SK-N-SH treated with all-trans-retinoic acid at 6 μM for 48 hours (cell line): Measurements from ENCODE around the gene NKPD1.

Experiments used
- ATAC-seq: fragments of 200-7000 bp; cut with Tn5 transposase; 3 replicates; pipeline ENCODE4 v1.9.1; 2020; ENCODE audit warnings: mild to moderate bottlenecking, moderate library complexity
- ARNTL ChIP-seq: fragments of 450-650 bp; formaldehyde crosslinking; IDR thresholded peaks from 2 replicates; pipeline ENCODE4 v1.5.0; 2020; ENCODE audit warnings: low read depth, mild to moderate bottlenecking, moderate library complexity, borderline replicate concordance
- BACH2 ChIP-seq: fragments of 250-450 bp; sonication (Bioruptor Pico); IDR thresholded peaks from 2 replicates; pipeline ENCODE4 v1.9.0; 2021; ENCODE audit warnings: mild to moderate bottlenecking, borderline replicate concordance
- CSDC2 ChIP-seq: fragments of 250-450 bp; sonication (Bioruptor Pico); IDR thresholded peaks from 2 replicates; pipeline ENCODE4 v1.5.0; 2020; ENCODE audit warnings: mild to moderate bottlenecking, moderate library complexity
- ESRRG ChIP-seq: fragments of 250-450 bp; sonication (Bioruptor Pico); IDR thresholded peaks from 2 replicates; pipeline ENCODE4 v1.6.1; 2021; ENCODE audit warnings: mild to moderate bottlenecking
- GLIS3 ChIP-seq: fragments of 250-450 bp; sonication (Bioruptor Pico); IDR thresholded peaks from 2 replicates; pipeline ENCODE4 v1.5.0; 2020; ENCODE audit warnings: mild to moderate bottlenecking, moderate library complexity
- ISL1 ChIP-seq: fragments of 250-450 bp; sonication (Bioruptor Pico); IDR thresholded peaks from 2 replicates; pipeline ENCODE4 v2.1.2; 2022; ENCODE audit warnings: mild to moderate bottlenecking, moderate library complexity
- OSR1 ChIP-seq: fragments of 250-450 bp; sonication (Bioruptor Pico); IDR thresholded peaks from 2 replicates; pipeline ENCODE4 v1.8.0; 2022; ENCODE audit warnings: moderate library complexity, mild to moderate bottlenecking, inconsistent platforms
- PPARA ChIP-seq: fragments of 250-450 bp; sonication (Bioruptor Pico); IDR thresholded peaks from 2 replicates; pipeline ENCODE4 v1.5.0; 2020; ENCODE audit warnings: mild to moderate bottlenecking, borderline replicate concordance
- RARB ChIP-seq: fragments of 250-450 bp; sonication (Bioruptor Pico); IDR thresholded peaks from 2 replicates; pipeline ENCODE4 v1.8.0; 2021; ENCODE audit warnings: mild to moderate bottlenecking, moderate library complexity
- SNAI2 ChIP-seq: fragments of 250-450 bp; sonication (Bioruptor Pico); IDR thresholded peaks from 2 replicates; pipeline ENCODE4 v1.5.0; 2020; ENCODE audit warnings: mild to moderate bottlenecking, moderate library complexity
- TOX ChIP-seq: fragments of 250-450 bp; sonication (Bioruptor Pico); IDR thresholded peaks from 2 replicates; pipeline ENCODE4 v1.8.0; 2021; ENCODE audit warnings: mild to moderate bottlenecking, moderate library complexity, borderline replicate concordance
- ZC3H10 ChIP-seq: fragments of 250-450 bp; sonication (Bioruptor Pico); IDR thresholded peaks from 2 replicates; pipeline ENCODE4 v1.5.1; 2021; ENCODE audit warnings: mild to moderate bottlenecking, moderate library complexity
- ZFP3 ChIP-seq: fragments of 250-450 bp; sonication (Bioruptor Pico); IDR thresholded peaks from 2 replicates; pipeline ENCODE4 v1.5.0; 2020; ENCODE audit warnings: mild to moderate bottlenecking, moderate library complexity
- ZNF565 ChIP-seq: fragments of 450-650 bp; formaldehyde crosslinking; conservative IDR thresholded peaks from 2 replicates; pipeline ENCODE4 v1.5.0; 2020; ENCODE audit warnings: low read depth, mild to moderate bottlenecking, moderate library complexity
- ZNF70 ChIP-seq: fragments of 450-650 bp; formaldehyde crosslinking; IDR thresholded peaks from 2 replicates; pipeline ENCODE4 v1.5.0; 2020; ENCODE audit warnings: mild to moderate bottlenecking, moderate library complexity
- TF ChIP-seq, protein P1 (sequence below): fragments of 250-450 bp; sonication (Bioruptor Pico); IDR thresholded peaks from 2 replicates; pipeline ENCODE4 v1.5.1; 2021; ENCODE audit warnings: mild to moderate bottlenecking, moderate library complexity
- TF ChIP-seq, protein P2 (sequence below): fragments of 250-450 bp; sonication (Bioruptor Pico); IDR thresholded peaks from 2 replicates; pipeline ENCODE4 v1.8.0; 2020; ENCODE audit warnings: mild to moderate bottlenecking, moderate library complexity, borderline replicate concordance
- TF ChIP-seq, protein P3 (sequence below): fragments of 250-450 bp; sonication (Bioruptor Pico); IDR thresholded peaks from 2 replicates; pipeline ENCODE4 v1.8.0; 2021; ENCODE audit warnings: low read depth, mild to moderate bottlenecking, moderate library complexity, borderline replicate concordance
- TF ChIP-seq, protein P4 (sequence below): fragments of 250-450 bp; sonication (Bioruptor Pico); IDR thresholded peaks from 2 replicates; pipeline ENCODE4 v1.5.0; 2020; ENCODE audit warnings: mild to moderate bottlenecking, moderate library complexity

The NKPD1 gene

DNA sequence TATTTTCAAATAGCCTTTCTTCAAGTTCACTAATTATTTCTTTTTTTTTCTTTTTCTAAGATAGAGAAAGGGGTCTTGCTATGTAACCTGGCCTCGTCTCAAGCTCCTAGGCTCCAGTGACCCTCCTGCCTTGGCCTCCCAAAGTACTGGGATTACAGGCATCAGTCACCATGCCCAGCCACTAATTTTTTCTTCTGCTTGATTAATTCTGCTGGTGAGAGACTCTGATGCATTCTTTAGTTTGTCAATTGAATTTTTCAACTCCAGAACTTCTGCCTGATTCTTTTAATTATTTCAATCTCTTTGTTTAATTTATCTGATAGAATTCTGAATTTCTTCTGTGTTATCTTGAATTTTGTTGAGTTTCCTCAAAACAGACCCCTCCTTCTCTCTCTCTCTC lies 29.2 kb upstream of the NKPD1 start (continued):
- TF ChIP-seq, protein P1, sequence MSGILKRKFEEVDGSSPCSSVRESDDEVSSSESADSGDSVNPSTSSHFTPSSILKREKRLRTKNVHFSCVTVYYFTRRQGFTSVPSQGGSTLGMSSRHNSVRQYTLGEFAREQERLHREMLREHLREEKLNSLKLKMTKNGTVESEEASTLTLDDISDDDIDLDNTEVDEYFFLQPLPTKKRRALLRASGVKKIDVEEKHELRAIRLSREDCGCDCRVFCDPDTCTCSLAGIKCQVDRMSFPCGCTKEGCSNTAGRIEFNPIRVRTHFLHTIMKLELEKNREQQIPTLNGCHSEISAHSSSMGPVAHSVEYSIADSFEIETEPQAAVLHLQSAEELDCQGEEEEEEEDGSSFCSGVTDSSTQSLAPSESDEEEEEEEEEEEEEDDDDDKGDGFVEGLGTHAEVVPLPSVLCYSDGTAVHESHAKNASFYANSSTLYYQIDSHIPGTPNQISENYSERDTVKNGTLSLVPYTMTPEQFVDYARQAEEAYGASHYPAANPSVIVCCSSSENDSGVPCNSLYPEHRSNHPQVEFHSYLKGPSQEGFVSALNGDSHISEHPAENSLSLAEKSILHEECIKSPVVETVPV (CRISPR knock-in tag), result no peak
- TF ChIP-seq BACH2 (CRISPR knock-in tag), result no peak

DNA sequence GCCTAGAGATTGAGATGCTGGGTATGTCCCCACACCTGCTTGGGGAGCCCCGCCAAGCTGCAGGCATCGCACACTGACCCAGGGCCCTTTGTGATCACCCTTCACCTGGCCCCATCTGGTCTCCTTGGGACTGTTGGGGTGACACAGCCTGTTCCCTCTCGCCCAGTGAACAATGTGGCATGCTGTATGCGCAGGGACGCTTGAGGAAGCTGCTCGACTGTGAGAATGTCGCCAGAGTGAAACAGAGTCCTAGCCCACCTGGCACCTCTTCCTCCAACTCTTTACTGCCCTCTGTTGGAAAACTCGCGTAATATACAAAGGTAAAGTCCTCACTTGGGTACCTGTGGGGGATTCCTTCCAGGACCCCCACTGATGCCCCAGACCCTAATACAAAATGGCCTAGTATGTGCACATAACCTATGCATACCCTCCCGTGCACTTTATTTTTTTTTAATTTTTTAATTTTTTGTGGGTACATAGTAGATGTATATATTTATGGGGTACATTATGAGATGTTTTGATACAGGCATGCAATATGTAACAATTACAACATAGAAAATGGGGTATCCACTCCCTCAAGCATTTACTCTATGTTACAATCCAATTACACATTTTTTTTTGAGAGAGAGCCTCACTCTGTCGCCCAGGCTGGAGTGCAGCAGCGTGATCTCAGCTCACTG lies 26.8 kb upstream of the NKPD1 start:
- ATAC-seq, result peak; percentile 43; the same call in 2 of the 3 replicates

DNA sequence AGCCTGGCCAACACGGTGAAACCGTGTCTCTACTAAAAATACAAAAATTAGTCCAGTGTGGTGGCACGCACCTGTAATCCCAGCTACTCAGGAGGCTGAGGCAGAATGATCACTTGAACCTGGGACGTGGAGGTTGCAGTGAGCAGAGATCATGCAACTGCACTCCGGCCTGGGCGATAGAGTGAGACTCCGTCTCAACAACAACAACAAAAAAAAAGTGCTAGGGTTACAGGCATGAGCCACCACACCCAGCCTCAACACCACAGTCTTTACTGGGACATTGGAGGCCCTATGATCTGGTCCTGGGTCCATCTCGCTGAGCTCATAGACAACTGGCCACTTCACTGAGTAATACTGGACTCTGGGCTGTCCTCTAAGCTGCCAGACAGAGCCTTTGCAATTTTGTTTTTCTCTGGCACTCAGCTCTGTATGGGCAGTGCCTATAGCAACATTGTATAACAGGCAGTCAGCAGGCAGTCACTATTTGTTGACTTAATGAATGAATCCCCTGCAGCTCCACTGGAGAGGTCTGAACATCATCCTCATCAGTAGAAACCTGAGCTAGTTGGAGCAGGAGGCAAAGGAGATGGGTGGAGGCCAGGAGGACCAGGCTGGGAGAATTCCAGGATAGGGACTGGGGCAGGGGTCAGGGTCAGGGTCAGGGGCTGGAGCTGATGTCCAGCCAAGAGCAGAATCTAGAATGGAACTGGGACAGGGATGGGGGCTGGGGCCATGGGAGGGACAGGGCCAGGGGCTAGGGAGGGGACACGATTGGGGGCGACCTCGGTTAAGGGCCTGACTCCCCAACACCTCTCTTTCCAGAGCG lies 25.9 kb upstream of the NKPD1 start:
- no peak for TF ChIP-seq TOX
- no peak for TF ChIP-seq RARB
- no peak for TF ChIP-seq ZFP3
- TF ChIP-seq BACH2 (CRISPR knock-in tag), result no peak
- TF ChIP-seq, protein P2, sequence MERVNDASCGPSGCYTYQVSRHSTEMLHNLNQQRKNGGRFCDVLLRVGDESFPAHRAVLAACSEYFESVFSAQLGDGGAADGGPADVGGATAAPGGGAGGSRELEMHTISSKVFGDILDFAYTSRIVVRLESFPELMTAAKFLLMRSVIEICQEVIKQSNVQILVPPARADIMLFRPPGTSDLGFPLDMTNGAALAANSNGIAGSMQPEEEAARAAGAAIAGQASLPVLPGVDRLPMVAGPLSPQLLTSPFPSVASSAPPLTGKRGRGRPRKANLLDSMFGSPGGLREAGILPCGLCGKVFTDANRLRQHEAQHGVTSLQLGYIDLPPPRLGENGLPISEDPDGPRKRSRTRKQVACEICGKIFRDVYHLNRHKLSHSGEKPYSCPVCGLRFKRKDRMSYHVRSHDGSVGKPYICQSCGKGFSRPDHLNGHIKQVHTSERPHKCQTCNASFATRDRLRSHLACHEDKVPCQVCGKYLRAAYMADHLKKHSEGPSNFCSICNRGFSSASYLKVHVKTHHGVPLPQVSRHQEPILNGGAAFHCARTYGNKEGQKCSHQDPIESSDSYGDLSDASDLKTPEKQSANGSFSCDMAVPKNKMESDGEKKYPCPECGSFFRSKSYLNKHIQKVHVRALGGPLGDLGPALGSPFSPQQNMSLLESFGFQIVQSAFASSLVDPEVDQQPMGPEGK (CRISPR knock-in tag), result no peak
- TF ChIP-seq PPARA (CRISPR knock-in tag), result no peak
- TF ChIP-seq CSDC2 (CRISPR knock-in tag), result no peak
- TF ChIP-seq, protein P1 (CRISPR knock-in tag), result no peak
- TF ChIP-seq ZNF565 (CRISPR knock-in tag), result no peak
- TF ChIP-seq ESRRG, result no peak
- TF ChIP-seq ISL1 (CRISPR knock-in tag), result no peak
- no peak for TF ChIP-seq ZNF70 (CRISPR knock-in tag)
- TF ChIP-seq SNAI2, result no peak
- TF ChIP-seq, protein P3, sequence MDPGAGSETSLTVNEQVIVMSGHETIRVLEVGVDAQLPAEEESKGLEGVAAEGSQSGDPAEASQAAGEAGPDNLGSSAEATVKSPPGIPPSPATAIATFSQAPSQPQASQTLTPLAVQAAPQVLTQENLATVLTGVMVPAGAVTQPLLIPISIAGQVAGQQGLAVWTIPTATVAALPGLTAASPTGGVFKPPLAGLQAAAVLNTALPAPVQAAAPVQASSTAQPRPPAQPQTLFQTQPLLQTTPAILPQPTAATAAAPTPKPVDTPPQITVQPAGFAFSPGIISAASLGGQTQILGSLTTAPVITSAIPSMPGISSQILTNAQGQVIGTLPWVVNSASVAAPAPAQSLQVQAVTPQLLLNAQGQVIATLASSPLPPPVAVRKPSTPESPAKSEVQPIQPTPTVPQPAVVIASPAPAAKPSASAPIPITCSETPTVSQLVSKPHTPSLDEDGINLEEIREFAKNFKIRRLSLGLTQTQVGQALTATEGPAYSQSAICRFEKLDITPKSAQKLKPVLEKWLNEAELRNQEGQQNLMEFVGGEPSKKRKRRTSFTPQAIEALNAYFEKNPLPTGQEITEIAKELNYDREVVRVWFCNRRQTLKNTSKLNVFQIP (CRISPR knock-in tag), result no peak
- TF ChIP-seq, protein P4, sequence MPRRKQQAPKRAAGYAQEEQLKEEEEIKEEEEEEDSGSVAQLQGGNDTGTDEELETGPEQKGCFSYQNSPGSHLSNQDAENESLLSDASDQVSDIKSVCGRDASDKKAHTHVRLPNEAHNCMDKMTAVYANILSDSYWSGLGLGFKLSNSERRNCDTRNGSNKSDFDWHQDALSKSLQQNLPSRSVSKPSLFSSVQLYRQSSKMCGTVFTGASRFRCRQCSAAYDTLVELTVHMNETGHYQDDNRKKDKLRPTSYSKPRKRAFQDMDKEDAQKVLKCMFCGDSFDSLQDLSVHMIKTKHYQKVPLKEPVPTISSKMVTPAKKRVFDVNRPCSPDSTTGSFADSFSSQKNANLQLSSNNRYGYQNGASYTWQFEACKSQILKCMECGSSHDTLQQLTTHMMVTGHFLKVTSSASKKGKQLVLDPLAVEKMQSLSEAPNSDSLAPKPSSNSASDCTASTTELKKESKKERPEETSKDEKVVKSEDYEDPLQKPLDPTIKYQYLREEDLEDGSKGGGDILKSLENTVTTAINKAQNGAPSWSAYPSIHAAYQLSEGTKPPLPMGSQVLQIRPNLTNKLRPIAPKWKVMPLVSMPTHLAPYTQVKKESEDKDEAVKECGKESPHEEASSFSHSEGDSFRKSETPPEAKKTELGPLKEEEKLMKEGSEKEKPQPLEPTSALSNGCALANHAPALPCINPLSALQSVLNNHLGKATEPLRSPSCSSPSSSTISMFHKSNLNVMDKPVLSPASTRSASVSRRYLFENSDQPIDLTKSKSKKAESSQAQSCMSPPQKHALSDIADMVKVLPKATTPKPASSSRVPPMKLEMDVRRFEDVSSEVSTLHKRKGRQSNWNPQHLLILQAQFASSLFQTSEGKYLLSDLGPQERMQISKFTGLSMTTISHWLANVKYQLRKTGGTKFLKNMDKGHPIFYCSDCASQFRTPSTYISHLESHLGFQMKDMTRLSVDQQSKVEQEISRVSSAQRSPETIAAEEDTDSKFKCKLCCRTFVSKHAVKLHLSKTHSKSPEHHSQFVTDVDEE (CRISPR knock-in tag), result no peak
- no peak for TF ChIP-seq ARNTL (CRISPR knock-in tag)
- no peak for TF ChIP-seq GLIS3 (CRISPR knock-in tag)
- ATAC-seq, result no peak

More for the DNA sequence above, 26.8 kb upstream of the NKPD1 start:
- TF ChIP-seq ZC3H10 (CRISPR knock-in tag) (no peak), ZFP3 (no peak), OSR1 (no peak), ESRRG (no peak), ISL1 (CRISPR knock-in tag) (no peak)
- TF ChIP-seq, protein P2 (CRISPR knock-in tag), result no peak
